ENCODE data around the gene HELB. TPM values are rescaled to one million over a fixed set of nuclear protein-coding genes. Genes with fewer than 3 reads are reported as not detected.

Gene HELB
- total and polyA plus RNA-seq, 10 of the 15 experiments (the other 5 are each of a cell fraction or from before 2014, with no cell fraction given): 0.58 to 10.0 (median 4.4) TPM

- Histone ChIP-seq H4K20me1 (ENCODE audit: control insufficient read depth, insufficient read depth) (no peaks in the 10 kb centered on the region), H2AFZ (ENCODE audit: control insufficient read depth, low read depth, low read length) (no peak overlapping the region), H3K4me3 (no peak overlapping the region), H3K36me3 (ENCODE audit: control insufficient read depth in 2 of 2, insufficient read depth in 2 of 2, low read length in 1 of 2) (peaks cover 0 to 6% of the 10 kb centered on the region in 2 experiments; a peak in 3 of 4 replicates), H3K9ac (ENCODE audit: control insufficient read depth, insufficient read depth, low read length) (no peak overlapping the region), H3K27me3 (replicated peaks in 1 of 2; ENCODE audit: control insufficient read depth in 2 of 2, insufficient read depth in 2 of 2, low read length in 1 of 2) (no peaks in the 10 kb centered on the region), H3K4me2 (ENCODE audit: control insufficient read depth, insufficient read depth) (no peak overlapping the region), H3K79me2 (ENCODE audit: control insufficient read depth, insufficient read depth, low read length) (no peaks in the 10 kb centered on the region), H3K27ac (ENCODE audit: control insufficient read depth, insufficient read depth) (no peak overlapping the region), H3K4me1 (ENCODE audit: control insufficient read depth, insufficient read depth, low read length) (no peaks in the 10 kb centered on the region), H3K9me3 (replicated peaks; ENCODE audit: control insufficient read depth, insufficient read depth, low read length) (no peaks in the 10 kb centered on the region)
- ATAC-seq (peak; percentile 15; the same call in 1 of the 3 replicates), FAIRE-seq (no peak), DNase-seq (ENCODE audit: low read depth, low spot score) (no peak)
- in situ Hi-C loops (cut with MboI): no loop called here
- ChIA-PET RAD21 (ENCODE audit: unreplicated experiment) (interaction anchor here (1.1 kb wide), 1 partner anchor 19 kb away, joined by 4 read pairs; the partner anchor contains the start of gene HELB), POLR2A (interaction anchor here (3.2 kb wide), 1 partner anchor 19 kb away, joined by 10 read pairs; the partner anchor contains the start of gene HELB), SMC1A (ENCODE audit: uncharacterized antibody, unreplicated experiment) (interaction anchor here (0.6 to 2.1 kb wide), 2 partner anchors 8 to 52 kb away, joined by 3 to 7 read pairs; no protein-coding TSS in a partner anchor), CTCF (no interaction called here)
- no peak for TF ChIP-seq IRF5 (IDR thresholded peaks at IDR 0.05; ENCODE audit: borderline replicate concordance)
- no peak for TF ChIP-seq POLR2AphosphoS2 (IDR thresholded peaks at IDR 0.05; ENCODE audit: low read depth, low read length)
- TF ChIP-seq ATF7 (IDR thresholded peaks at IDR 0.05; ENCODE audit: low read depth): no peak
- no peak for TF ChIP-seq E2F8 (IDR thresholded peaks at IDR 0.05; ENCODE audit: low read depth, partially characterized antibody)
- no peak for TF ChIP-seq CBX3 (IDR thresholded peaks at IDR 0.05; ENCODE audit: borderline replicate concordance, low read depth)
- TF ChIP-seq EGR1 (IDR thresholded peaks at IDR 0.05; ENCODE audit: borderline replicate concordance in 1 of 2, low read depth in 2 of 2, low read length in 2 of 2): no peak
- TF ChIP-seq NR2C2 (IDR thresholded peaks at IDR 0.05; ENCODE audit: borderline replicate concordance, control insufficient read depth, insufficient read length, low read depth): no peak
- TF ChIP-seq CHD1 (IDR thresholded peaks at IDR 0.05; ENCODE audit: low read depth, low read length): no peak
- TF ChIP-seq IRF4 (IDR thresholded peaks at IDR 0.05; ENCODE audit: low read depth, low read length): no peak
- TF ChIP-seq ZZZ3 (IDR thresholded peaks at IDR 0.05; ENCODE audit: control insufficient read depth, insufficient read length, low read depth): no peak
- no peak for TF ChIP-seq RAD51 (IDR thresholded peaks at IDR 0.05)
- no peak for TF ChIP-seq ZSCAN29 (IDR thresholded peaks at IDR 0.05)
- no peak for TF ChIP-seq POLR2AphosphoS5 (IDR thresholded peaks at IDR 0.05; ENCODE audit: low read length)
- no peak for TF ChIP-seq NFYB (IDR thresholded peaks at IDR 0.05; ENCODE audit: insufficient read depth, low read depth, low read length)
- no peak for TF ChIP-seq ZNF622 (IDR thresholded peaks at IDR 0.05)
- TF ChIP-seq USF2 (IDR thresholded peaks at IDR 0.05; ENCODE audit: borderline replicate concordance, low read depth, low read length): no peak
- TF ChIP-seq TCF7 (IDR thresholded peaks at IDR 0.05; ENCODE audit: borderline replicate concordance): no peak
- TF ChIP-seq HSF1 (IDR thresholded peaks at IDR 0.05; ENCODE audit: low read depth, low read length): no peak
- no TSS peak for BruUV-seq (replicated peaks)
- intact Hi-C loops (cut with micrococcal nuclease; ENCODE audit: unreplicated experiment): no loop called here
Observed at GRCh38 chr12:66321435-66321834, 19.1 kb downstream of the HELB start.
